Common myeloid progenitor, CD34-positive (primary cell): ENCODE results near the gene NRG2.

ENCODE experiments used
- CTCF ChIA-PET: fragments of 350-600 bp; sonication (Branson Sonifier 250); formaldehyde crosslinking; loops from one replicate; lab custom pipeline; 2021; ENCODE audit warnings: antibody characterized with exemption; lab: Charles Lee
- POLR2A ChIA-PET: fragments of 350-600 bp; sonication (Branson Sonifier 250); formaldehyde crosslinking; loops from one replicate; lab custom pipeline; 2021; ENCODE audit warnings: antibody characterized with exemption; lab: Charles Lee
- DNase-seq, 3 donors: peaks; one replicate each; pipeline versions ENCODE4 v3.0.0 to v3.0.0-alpha.2; 2013
- H3K27ac ChIP-seq, 2 experiments: 1 replicate in 1 of 2; 2 replicates in 1 of 2; pipeline ENCODE4 v1.7.0; 2013; ENCODE audit warnings: inconsistent platforms in 2 of 2, low read length in 2 of 2, mild to moderate bottlenecking in 2 of 2, low read depth in 1 of 2, moderate library complexity in 1 of 2; ENCODE audit not compliant: severe bottlenecking in 2 of 2, insufficient read depth in 1 of 2, poor library complexity in 1 of 2
- H3K27me3 ChIP-seq, 5 experiments: replicated peaks in 2 of 5; 1 replicate in 3 of 5; 2 replicates in 2 of 5; pipeline versions ENCODE4 v1.6.1 to v1.7.0; 2013; ENCODE audit warnings: low read length in 4 of 5, mild to moderate bottlenecking in 2 of 5, moderate library complexity in 2 of 5, inconsistent platforms in 1 of 5; ENCODE audit not compliant: insufficient read depth in 5 of 5, control insufficient read depth in 4 of 5
- H3K36me3 ChIP-seq, 4 experiments: 1 replicate in 2 of 4; 2 replicates in 2 of 4; pipeline versions ENCODE4 v1.6.1 to v1.7.0; 2013; ENCODE audit warnings: low read length in 3 of 4, control low read depth in 1 of 4, mild to moderate bottlenecking in 1 of 4; ENCODE audit not compliant: control insufficient read depth in 4 of 4, insufficient read depth in 4 of 4
- H3K4me1 ChIP-seq, 4 experiments: 1 replicate in 3 of 4; 2 replicates in 1 of 4; pipeline versions ENCODE4 v1.6.1 to v1.7.1; 2013; ENCODE audit warnings: low read length in 3 of 4, mild to moderate bottlenecking in 3 of 4, control low read depth in 1 of 4, inconsistent platforms in 1 of 4, moderate library complexity in 1 of 4; ENCODE audit not compliant: control insufficient read depth in 4 of 4, insufficient read depth in 4 of 4; ENCODE audit errors: control extremely low read depth in 1 of 4
- H3K4me3 ChIP-seq, 7 experiments: 1 replicate in 4 of 7; 2 replicates in 3 of 7; pipeline versions ENCODE4 v1.5.1 to v1.7.0; 2013; ENCODE audit warnings: mild to moderate bottlenecking in 7 of 7, low read length in 6 of 7, moderate library complexity in 6 of 7, inconsistent platforms in 2 of 7, low read depth in 2 of 7, control low read depth in 1 of 7; ENCODE audit not compliant: insufficient read depth in 4 of 7, control insufficient read depth in 1 of 7; ENCODE audit errors: extremely low read depth in 1 of 7
- H3K9me3 ChIP-seq, 5 experiments: 1 replicate in 4 of 5; 2 replicates in 1 of 5; pipeline versions ENCODE4 v1.6.1 to v1.7.1; 2013; ENCODE audit warnings: low read length in 4 of 5, mild to moderate bottlenecking in 2 of 5, inconsistent platforms in 1 of 5, low read depth in 1 of 5, moderate library complexity in 1 of 5; ENCODE audit not compliant: control insufficient read depth in 4 of 5, insufficient read depth in 2 of 5; ENCODE audit errors: control extremely low read depth in 1 of 5
- WGBS: methylation state at CpG from one replicate; pipeline ENCODE4 v1.1.5; 2013; ENCODE audit not compliant: insufficient coverage; 5-methylcytosine and 5-hydroxymethylcytosine counted together

NRG2 gene

DNA sequence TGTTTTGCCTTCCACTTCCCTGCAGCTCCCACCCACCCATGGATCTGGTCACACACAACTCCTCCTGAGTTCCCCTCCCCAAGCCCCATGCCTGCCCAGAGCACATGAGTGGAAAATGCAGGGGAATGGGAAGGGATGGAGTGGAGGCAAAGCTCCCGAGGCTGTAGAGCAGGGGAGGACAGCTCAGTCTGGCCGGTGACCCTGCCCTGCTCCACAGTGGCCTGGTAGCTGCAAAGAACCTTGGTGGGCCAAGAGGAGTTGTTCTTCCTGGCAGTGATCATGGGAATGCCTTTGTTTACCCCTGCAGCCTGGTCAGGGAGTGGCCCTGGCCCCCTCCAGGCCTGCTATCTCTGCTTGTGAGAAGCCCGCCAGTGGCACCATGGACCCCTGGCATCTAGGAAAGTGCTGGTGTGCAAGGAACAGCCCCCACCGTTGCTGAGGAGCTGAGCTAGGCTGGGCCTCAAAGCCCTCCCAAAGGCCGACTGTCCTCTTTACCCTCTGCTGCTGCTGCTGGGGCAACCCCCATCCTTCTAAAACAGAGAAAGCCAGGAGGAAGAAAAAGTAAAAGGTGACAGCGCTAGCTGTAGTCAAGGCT is 187.1 kb downstream of the NRG2 start:
- H3K36me3 ChIP-seq, result no peaks in the 10 kb centered on the region
- H3K4me1 ChIP-seq, result no peaks in the 10 kb centered on the region
- H3K4me3 ChIP-seq, result no peak overlapping the region
- POLR2A ChIA-PET, result no interaction called here
- CTCF ChIA-PET, result interaction anchor here (0.7 to 2.9 kb wide), 5 partner anchors 11 to 112 kb away, joined by 3 to 16 read pairs (median 4); no protein-coding TSS in a partner anchor
- WGBS, result 100% methylated on average over 3 of the region's 6 CpGs
- peaks cover 0 to 14% (median 0%) of the 10 kb centered on the region in 5 experiments for H3K27me3 ChIP-seq
- no peak overlapping the region for H3K27ac ChIP-seq
- no peaks in the 10 kb centered on the region for H3K9me3 ChIP-seq
- DNase-seq, result no peak

DNA sequence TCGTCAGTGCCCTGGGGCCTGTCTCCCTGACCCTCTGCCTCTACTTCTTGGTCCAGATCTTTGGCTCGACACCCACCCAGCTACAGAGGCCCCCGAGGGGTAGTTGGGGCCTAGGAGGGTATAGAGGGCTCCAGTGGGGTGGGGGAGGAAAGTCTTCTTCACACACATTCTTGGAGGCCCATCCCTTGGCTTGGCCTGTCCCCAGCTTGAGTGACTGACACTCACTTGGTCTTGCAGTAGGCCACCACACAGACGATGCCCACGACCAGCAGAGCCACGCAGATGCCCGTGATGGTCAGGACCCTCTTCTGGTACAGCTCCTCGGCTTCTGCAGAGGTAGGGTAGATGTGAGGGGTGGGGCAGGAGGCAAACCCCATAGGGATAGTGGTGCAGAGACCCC is 187.6 kb downstream of the NRG2 start:
- H3K36me3 ChIP-seq, result no peaks in the 10 kb centered on the region
- no peaks in the 10 kb centered on the region for H3K9me3 ChIP-seq
- peaks cover 0 to 11% (median 0%) of the 10 kb centered on the region in 5 experiments for H3K27me3 ChIP-seq
- POLR2A ChIA-PET, result no interaction called here
- H3K4me1 ChIP-seq, result no peaks in the 10 kb centered on the region
- no peak for DNase-seq
- H3K27ac ChIP-seq, result no peak overlapping the region
- H3K4me3 ChIP-seq, result no peak overlapping the region
- 95% methylated on average over 5 of the region's 8 CpGs for WGBS
- CTCF ChIA-PET, result interaction anchor here (0.7 to 2.9 kb wide), 6 partner anchors 10 to 113 kb away, joined by 3 to 16 read pairs (median 4); no protein-coding TSS in a partner anchor

DNA sequence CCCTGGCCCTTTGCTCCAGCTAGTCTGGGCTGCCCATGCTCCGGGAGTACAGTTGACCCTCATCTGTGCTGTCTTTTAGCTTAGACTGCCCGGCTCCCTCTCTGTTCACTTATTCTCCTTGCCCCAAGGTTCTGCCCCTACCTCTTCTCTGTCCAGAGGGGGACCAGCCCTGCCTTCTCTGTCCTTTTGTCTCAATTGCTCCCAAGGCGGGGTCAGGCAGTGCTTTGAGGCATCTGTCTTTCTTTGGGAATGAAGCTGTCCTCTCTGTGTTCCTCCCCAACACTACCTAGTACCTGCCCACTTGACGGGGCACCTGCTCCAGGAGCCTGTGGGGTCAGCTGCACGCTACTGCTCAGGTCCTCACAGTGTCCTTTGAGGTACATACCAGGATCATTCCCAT is 188.1 kb downstream of the NRG2 start:
- 98% methylated on average over 5 of the region's 5 CpGs for WGBS
- Histone ChIP-seq H3K36me3 (no peaks in the 10 kb centered on the region), H3K9me3 (no peaks in the 10 kb centered on the region), H3K27ac (no peak overlapping the region), H3K27me3 (peaks cover 0 to 14% (median 0%) of the 10 kb centered on the region in 5 experiments), H3K4me1 (no peaks in the 10 kb centered on the region), H3K4me3 (no peak overlapping the region)
- no peak for DNase-seq
- ChIA-PET CTCF (interaction anchor here (1.0 to 2.9 kb wide), 5 partner anchors 10 to 113 kb away, joined by 3 to 16 read pairs (median 6); no protein-coding TSS in a partner anchor), POLR2A (no interaction called here)

DNA sequence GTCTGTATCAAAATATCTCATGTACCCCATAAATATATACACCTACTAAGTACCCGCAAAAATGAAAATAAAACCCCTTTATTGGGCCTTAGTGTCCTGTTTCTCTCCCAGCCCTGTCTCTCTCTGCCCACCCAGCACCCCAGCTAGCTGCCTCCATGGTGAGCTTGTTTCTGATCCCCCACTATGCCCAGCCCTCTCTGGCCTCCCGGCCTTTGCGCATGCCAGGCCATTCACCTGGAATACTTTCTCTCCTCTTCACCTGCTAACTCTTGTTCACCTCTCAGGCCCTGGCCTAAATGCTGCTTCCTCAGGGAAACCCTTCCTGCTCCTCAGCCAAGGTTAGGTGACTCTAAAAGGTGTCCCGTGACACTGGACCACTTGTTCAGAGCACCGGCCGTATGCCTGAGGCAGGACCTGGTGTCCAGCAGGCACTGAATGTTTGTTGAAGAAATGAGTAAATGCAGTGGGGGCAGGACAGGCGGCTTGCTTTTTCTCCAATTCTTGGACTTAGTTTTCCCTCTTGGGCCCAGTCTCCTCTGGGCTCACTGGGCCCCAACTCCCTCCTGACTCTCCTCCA is 189.0 kb downstream of the NRG2 start:
- POLR2A ChIA-PET, result no interaction called here
- no peaks in the 10 kb centered on the region for H3K9me3 ChIP-seq
- peaks cover 0 to 15% (median 0%) of the 10 kb centered on the region in 5 experiments for H3K27me3 ChIP-seq
- WGBS, result 99% methylated on average over 6 of the region's 7 CpGs
- H3K27ac ChIP-seq, result no peak overlapping the region
- no peaks in the 10 kb centered on the region for H3K36me3 ChIP-seq
- CTCF ChIA-PET, result interaction anchor here (1.9 to 2.9 kb wide), 2 partner anchors 9 to 78 kb away, joined by 6 to 16 read pairs; no protein-coding TSS in a partner anchor
- no peaks in the 10 kb centered on the region for H3K4me1 ChIP-seq
- no peak for DNase-seq
- no peak overlapping the region for H3K4me3 ChIP-seq

DNA sequence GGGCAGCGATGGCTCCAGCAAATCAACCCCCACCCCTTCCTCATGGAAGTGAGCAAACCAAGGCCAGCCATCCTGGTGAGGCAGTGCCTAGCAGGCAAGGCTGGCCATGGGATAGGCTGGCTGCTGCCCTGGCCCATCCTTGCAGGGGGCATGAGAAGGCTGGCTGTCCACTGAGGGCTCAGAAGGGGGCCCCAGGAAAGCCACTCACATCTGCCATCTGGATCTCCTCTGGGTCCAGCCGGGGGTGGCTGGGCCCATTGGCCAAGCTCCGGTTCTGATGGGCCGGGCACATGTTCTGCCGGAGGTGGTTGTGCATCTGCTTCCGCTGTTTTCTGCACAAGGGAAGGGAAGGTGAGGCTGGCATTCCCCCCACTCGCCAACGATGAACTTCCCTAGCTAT is 190.4 kb downstream of the NRG2 start:
- Histone ChIP-seq H3K27me3 (peaks cover 0 to 20% (median 0%) of the 10 kb centered on the region in 5 experiments), H3K36me3 (no peaks in the 10 kb centered on the region), H3K27ac (no peak overlapping the region), H3K9me3 (no peaks in the 10 kb centered on the region), H3K4me3 (no peak overlapping the region), H3K4me1 (peaks cover 0 to 8% (median 3%) of the 10 kb centered on the region in 4 experiments)
- DNase-seq, result no peak
- 95% methylated on average over 8 of the region's 8 CpGs for WGBS
- ChIA-PET POLR2A (no interaction called here), CTCF (interaction anchor here (1.2 to 2.0 kb wide), 4 partner anchors 8 to 20 kb away, joined by 3 to 12 read pairs (median 6); no protein-coding TSS in a partner anchor)

DNA sequence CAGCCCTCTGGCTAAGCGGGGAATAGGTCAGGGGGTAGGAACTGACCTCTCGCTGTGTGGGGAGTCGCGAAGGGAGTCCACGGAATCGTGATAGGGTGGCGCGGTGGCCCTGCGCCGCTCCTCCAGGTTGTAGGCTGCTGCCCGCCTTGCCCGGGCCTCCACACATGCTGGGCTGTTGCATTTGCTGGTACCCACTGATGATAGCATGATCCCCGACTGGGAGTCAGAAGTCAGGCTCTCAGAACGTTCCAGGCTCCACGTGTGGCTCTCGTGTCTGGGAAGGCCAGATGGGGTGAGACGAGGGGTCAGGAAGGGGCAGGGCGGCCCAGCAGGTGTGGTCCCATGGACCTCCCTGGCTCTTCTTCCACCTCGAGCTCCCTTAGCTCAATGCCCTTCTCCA is 191.5 kb downstream of the NRG2 start:
- Histone ChIP-seq H3K9me3 (no peaks in the 10 kb centered on the region), H3K27ac (no peak overlapping the region), H3K4me3 (no peak overlapping the region), H3K36me3 (no peaks in the 10 kb centered on the region), H3K27me3 (peaks cover 0 to 20% (median 7%) of the 10 kb centered on the region in 5 experiments), H3K4me1 (peaks cover 0 to 12% (median 9%) of the 10 kb centered on the region in 4 experiments)
- ChIA-PET CTCF (interaction anchor here (1.0 to 3.6 kb wide), 7 partner anchors 8 to 65 kb away, joined by 3 to 14 read pairs (median 5); no protein-coding TSS in a partner anchor), POLR2A (interaction anchor here (0.6 kb wide), 1 partner anchor 244 kb away, joined by 3 read pairs; no protein-coding TSS in a partner anchor)
- DNase-seq, result no peak
- WGBS, result 96% methylated on average over 16 of the region's 19 CpGs
